OCI-LY3 (cell line): Measurements from ENCODE around the gene HNRNPD.
"Not testable (repeated sequence)": the region's sequence is repeated elsewhere in the genome, so short reads cannot be mapped to it uniquely, and the experiment has no call there.

ENCODE experiments used
- H2AFZ ChIP-seq: fragments of 200-600, 300-600 bp; shearing (Covaris generic); 2 replicates; pipeline ENCODE4 v1.6.0; 2014; ENCODE audit warnings: antibody characterized with exemption, low read depth, low read length
- H3K27ac ChIP-seq: fragments of 200-600, 300-600 bp; sonication (generic); 2 replicates; pipeline ENCODE4 v1.5.1; 2014; ENCODE audit warnings: mild to moderate bottlenecking, low read length, moderate library complexity, mixed read lengths
- H3K27me3 ChIP-seq: fragments of 200-600, 300-600 bp; sonication (generic); 2 replicates; pipeline ENCODE4 v1.6.1; 2014; ENCODE audit warnings: low read depth, low read length, mixed read lengths
- H3K36me3 ChIP-seq: fragments of 200-600, 300-600 bp; sonication (generic); replicated peaks from 2 replicates; pipeline ENCODE3; 2014; ENCODE audit warnings: low read depth, low read length, mixed read lengths
- H3K4me1 ChIP-seq: fragments of 300-600, 200-600 bp; sonication (generic); 2 replicates; pipeline ENCODE4 v1.6.1; 2014; ENCODE audit warnings: low read length, mixed read lengths
- H3K4me2 ChIP-seq: fragments of 200-600, 300-600 bp; sonication (generic); 2 replicates; pipeline ENCODE4 v1.6.1; 2014; ENCODE audit warnings: low read length, mixed read lengths
- H3K4me3 ChIP-seq: fragments of 300-600, 200-600 bp; sonication (generic); 2 replicates; pipeline ENCODE4 v1.5.1; 2014; ENCODE audit warnings: antibody characterized with exemption, mild to moderate bottlenecking, low read length, moderate library complexity
- H3K79me2 ChIP-seq: fragments of 300-600, 200-600 bp; shearing (Covaris generic); 2 replicates; pipeline ENCODE4 v1.6.1; 2014; ENCODE audit warnings: mild to moderate bottlenecking, low read length, mixed read lengths
- H3K9ac ChIP-seq: fragments of 300-600, 200-600 bp; shearing (Covaris generic); 2 replicates; pipeline ENCODE4 v1.6.0; 2014; ENCODE audit warnings: mild to moderate bottlenecking, low read length, moderate library complexity
- H3K9me3 ChIP-seq: fragments of 200-600, 300-600 bp; shearing (Covaris generic); 2 replicates; pipeline ENCODE4 v1.6.1; 2014; ENCODE audit warnings: low read length, mixed read lengths; ENCODE audit not compliant: insufficient read depth
- H4K20me1 ChIP-seq: fragments of 200-600, 300-600 bp; sonication (generic); 2 replicates; pipeline ENCODE4 v1.6.1; 2016; ENCODE audit warnings: low read length, mixed read lengths; ENCODE audit not compliant: insufficient read depth
- CTCF ChIP-seq: fragments of 200-600, 300-600 bp; sonication (generic); IDR thresholded peaks from 2 replicates; pipeline ENCODE4 v1.5.1; 2014; ENCODE audit warnings: antibody characterized with exemption, low read length, low read depth
- EZH2phosphoT487 ChIP-seq: fragments of 200-600 bp; shearing (Covaris generic); IDR thresholded peaks from 2 replicates; pipeline ENCODE4 v1.6.1; 2018; ENCODE audit warnings: antibody characterized with exemption, mixed run types, low read depth

HNRNPD gene

GRCh38 chr4:82419451-82419850 is 45.7 kb upstream of the HNRNPD start:
- Histone ChIP-seq H3K9me3 (no peaks in the 10 kb centered on the region), H3K27me3 (no peaks in the 10 kb centered on the region), H2AFZ (no peak overlapping the region), H3K4me2 (no peak overlapping the region), H3K9ac (no peak overlapping the region), H3K4me1 (no peaks in the 10 kb centered on the region), H3K36me3 (peaks cover 24% of the 10 kb centered on the region), H4K20me1 (peaks cover 24% of the 10 kb centered on the region), H3K4me3 (no peak overlapping the region), H3K27ac (no peak overlapping the region), H3K79me2 (peaks cover 3% of the 10 kb centered on the region; the same call in 1 of the 2 replicates)
- TF ChIP-seq EZH2phosphoT487 (no peak), CTCF (no peak)

GRCh38 chr4:82415922-82416365 is 42.2 kb upstream of the HNRNPD start:
- TF ChIP-seq CTCF (no peak), EZH2phosphoT487 (no peak)
- no peaks in the 10 kb centered on the region for H3K27me3 ChIP-seq
- H3K4me2 ChIP-seq = no peak overlapping the region
- H3K4me1 ChIP-seq = no peaks in the 10 kb centered on the region
- no peak overlapping the region for H2AFZ ChIP-seq
- H3K79me2 ChIP-seq = no peaks in the 10 kb centered on the region
- H3K9ac ChIP-seq = no peak overlapping the region
- no peaks in the 10 kb centered on the region for H3K9me3 ChIP-seq
- no peak overlapping the region for H3K27ac ChIP-seq
- H3K4me3 ChIP-seq = no peak overlapping the region
- no peaks in the 10 kb centered on the region for H3K36me3 ChIP-seq
- no peaks in the 10 kb centered on the region for H4K20me1 ChIP-seq

GRCh38 chr4:82415061-82415460 is 41.3 kb upstream of the HNRNPD start:
- H3K4me2 ChIP-seq, H3K9ac ChIP-seq, H3K4me3 ChIP-seq, H3K79me2 ChIP-seq, H3K27ac ChIP-seq, H3K27me3 ChIP-seq, H4K20me1 ChIP-seq, H2AFZ ChIP-seq, H3K4me1 ChIP-seq, H3K36me3 ChIP-seq, H3K9me3 ChIP-seq: not testable (repeated sequence)

- no peak for TF ChIP-seq EZH2phosphoT487
- TF ChIP-seq CTCF = no peak
- H3K4me2 ChIP-seq = no peak overlapping the region
- no peak overlapping the region for H3K27ac ChIP-seq
These were observed 29.9 kb upstream of the HNRNPD start for GRCh38 chr4:82403725-82404124.

GRCh38 chr4:82402196-82402775 is 28.5 kb upstream of the HNRNPD start:
- no peak for TF ChIP-seq EZH2phosphoT487
- TF ChIP-seq CTCF = no peak
- H3K9me3 ChIP-seq = no peaks in the 10 kb centered on the region
- no peaks in the 10 kb centered on the region for H3K79me2 ChIP-seq
- H3K4me2 ChIP-seq = no peak overlapping the region
- H2AFZ ChIP-seq = no peak overlapping the region
- no peak overlapping the region for H3K9ac ChIP-seq
- no peak overlapping the region for H3K4me3 ChIP-seq
- no peaks in the 10 kb centered on the region for H3K4me1 ChIP-seq
- no peaks in the 10 kb centered on the region for H4K20me1 ChIP-seq
- no peak overlapping the region for H3K27ac ChIP-seq
- H3K36me3 ChIP-seq = no peaks in the 10 kb centered on the region
- no peaks in the 10 kb centered on the region for H3K27me3 ChIP-seq

More at GRCh38 chr4:82403725-82404124, 29.9 kb upstream of the HNRNPD start:
- no peaks in the 10 kb centered on the region for H3K27me3 ChIP-seq
- H3K9me3 ChIP-seq = no peaks in the 10 kb centered on the region
- no peak overlapping the region for H2AFZ ChIP-seq
- H4K20me1 ChIP-seq = no peaks in the 10 kb centered on the region
- H3K36me3 ChIP-seq = no peaks in the 10 kb centered on the region
- H3K79me2 ChIP-seq = no peaks in the 10 kb centered on the region
- H3K4me1 ChIP-seq = no peaks in the 10 kb centered on the region
- no peak overlapping the region for H3K4me3 ChIP-seq
- no peak overlapping the region for H3K9ac ChIP-seq
